ENCODE data around the gene CPS1.

DNA sequence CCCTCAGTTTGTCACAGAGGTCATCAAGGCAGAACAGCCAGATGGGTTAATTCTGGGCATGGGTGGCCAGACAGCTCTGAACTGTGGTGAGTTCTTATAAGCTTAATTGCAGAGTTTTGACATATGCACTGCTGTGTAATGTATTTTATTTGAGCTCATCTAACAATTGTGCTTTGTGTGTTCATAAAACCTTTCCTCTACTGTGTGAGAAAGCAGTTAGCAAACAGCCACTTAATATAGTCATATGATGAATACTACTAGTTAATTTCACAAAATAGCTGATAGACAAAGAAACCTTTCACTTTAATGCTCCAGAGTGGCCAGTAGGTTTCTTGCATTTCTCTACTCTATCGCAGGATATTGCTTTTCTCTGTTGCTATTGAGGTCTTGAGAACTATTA lies 43.1 kb downstream of the CPS1 start:
- TF ChIP-seq, protein P1, sequence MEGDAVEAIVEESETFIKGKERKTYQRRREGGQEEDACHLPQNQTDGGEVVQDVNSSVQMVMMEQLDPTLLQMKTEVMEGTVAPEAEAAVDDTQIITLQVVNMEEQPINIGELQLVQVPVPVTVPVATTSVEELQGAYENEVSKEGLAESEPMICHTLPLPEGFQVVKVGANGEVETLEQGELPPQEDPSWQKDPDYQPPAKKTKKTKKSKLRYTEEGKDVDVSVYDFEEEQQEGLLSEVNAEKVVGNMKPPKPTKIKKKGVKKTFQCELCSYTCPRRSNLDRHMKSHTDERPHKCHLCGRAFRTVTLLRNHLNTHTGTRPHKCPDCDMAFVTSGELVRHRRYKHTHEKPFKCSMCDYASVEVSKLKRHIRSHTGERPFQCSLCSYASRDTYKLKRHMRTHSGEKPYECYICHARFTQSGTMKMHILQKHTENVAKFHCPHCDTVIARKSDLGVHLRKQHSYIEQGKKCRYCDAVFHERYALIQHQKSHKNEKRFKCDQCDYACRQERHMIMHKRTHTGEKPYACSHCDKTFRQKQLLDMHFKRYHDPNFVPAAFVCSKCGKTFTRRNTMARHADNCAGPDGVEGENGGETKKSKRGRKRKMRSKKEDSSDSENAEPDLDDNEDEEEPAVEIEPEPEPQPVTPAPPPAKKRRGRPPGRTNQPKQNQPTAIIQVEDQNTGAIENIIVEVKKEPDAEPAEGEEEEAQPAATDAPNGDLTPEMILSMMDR (IDR thresholded peaks at IDR 0.05; ENCODE audit: low read length): no peak
- no peak for TF ChIP-seq EZH2 (IDR thresholded peaks at IDR 0.05; ENCODE audit: borderline replicate concordance, low read length)

Measured in OCI-LY1 (cell line).